Measurements from ENCODE around the gene NDUFC1.
"Not testable (repeated sequence)": the region's sequence is repeated elsewhere in the genome, so short reads cannot be mapped to it uniquely, and the experiment has no call there.

Gene NDUFC1

GRCh38 chr4:139275281-139275735 lies 27.0 kb downstream of the NDUFC1 start:
- Histone ChIP-seq H3K4me1 (ENCODE audit: control insufficient read depth, insufficient read depth, low read length, unreplicated experiment) (peaks cover 7% of the 10 kb centered on the region), H3K79me2 (ENCODE audit: control insufficient read depth, insufficient read depth, low read length, unreplicated experiment) (peaks cover 3% of the 10 kb centered on the region), H3K27me3 (ENCODE audit: insufficient read depth, low read length) (no peaks in the 10 kb centered on the region)

DNA sequence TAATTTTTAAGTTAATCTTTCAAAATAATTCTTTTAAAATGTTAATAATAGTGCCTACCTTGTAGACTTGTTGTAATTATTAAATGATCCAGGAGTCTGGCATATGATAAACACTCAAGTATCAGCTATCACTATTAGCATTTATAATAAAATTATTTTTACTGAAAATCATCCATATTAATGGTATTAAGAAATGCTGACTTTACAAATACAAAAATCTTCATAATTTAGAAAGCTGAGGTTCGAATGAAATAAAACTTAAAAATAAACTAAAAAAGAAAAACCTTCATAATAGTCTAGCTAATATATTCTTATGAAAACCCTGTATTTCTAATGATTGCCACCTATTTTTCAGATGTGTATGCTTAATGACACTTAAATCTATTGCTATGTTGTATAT lies 27.5 kb downstream of the NDUFC1 start:
- H3K4me3 ChIP-seq (ENCODE audit: low read depth, low read length) = no peak overlapping the region
- H3K4me1 ChIP-seq (ENCODE audit: control insufficient read depth, insufficient read depth, low read length, unreplicated experiment) = peaks cover 5% of the 10 kb centered on the region
- H2AFZ ChIP-seq (ENCODE audit: low read length, unreplicated experiment) = no peak overlapping the region
- no peaks in the 10 kb centered on the region for H3K27me3 ChIP-seq (ENCODE audit: insufficient read depth, low read length)
- H3K27ac ChIP-seq (ENCODE audit: low read depth, low read length) = no peak overlapping the region
- no peaks in the 10 kb centered on the region for H3K36me3 ChIP-seq (ENCODE audit: insufficient read depth, low read length)
- H3K79me2 ChIP-seq (ENCODE audit: control insufficient read depth, insufficient read depth, low read length, unreplicated experiment) = peaks cover 3% of the 10 kb centered on the region

More at GRCh38 chr4:139275281-139275735, 27.0 kb downstream of the NDUFC1 start:
- H3K4me3 ChIP-seq (ENCODE audit: low read depth, low read length) = no peak overlapping the region
- H3K27ac ChIP-seq (ENCODE audit: low read depth, low read length) = no peak overlapping the region
- no peak overlapping the region for H2AFZ ChIP-seq (ENCODE audit: low read length, unreplicated experiment)
- no peaks in the 10 kb centered on the region for H3K36me3 ChIP-seq (ENCODE audit: insufficient read depth, low read length)

GRCh38 chr4:139273835-139274234 lies 28.4 kb downstream of the NDUFC1 start:
- Histone ChIP-seq H3K4me1 (ENCODE audit: control insufficient read depth, insufficient read depth, low read length, unreplicated experiment) (peaks cover 5% of the 10 kb centered on the region), H2AFZ (ENCODE audit: low read length, unreplicated experiment) (no peak overlapping the region), H3K27me3 (ENCODE audit: insufficient read depth, low read length) (no peaks in the 10 kb centered on the region)

GRCh38 chr4:139267301-139267700 lies 35.0 kb downstream of the NDUFC1 start:
- Histone ChIP-seq H3K27ac (ENCODE audit: low read depth, low read length) (peak overlapping the region; percentile 47), H3K79me2 (ENCODE audit: control insufficient read depth, insufficient read depth, low read length, unreplicated experiment) (no peaks in the 10 kb centered on the region), H3K27me3 (ENCODE audit: insufficient read depth, low read length) (no peaks in the 10 kb centered on the region), H3K36me3 (ENCODE audit: insufficient read depth, low read length) (no peaks in the 10 kb centered on the region), H3K4me1 (ENCODE audit: control insufficient read depth, insufficient read depth, low read length, unreplicated experiment) (peaks cover 39% of the 10 kb centered on the region), H3K4me3 (ENCODE audit: low read depth, low read length) (peak overlapping the region; percentile 59), H2AFZ (ENCODE audit: low read length, unreplicated experiment) (peak overlapping the region; percentile 53)

More at GRCh38 chr4:139273835-139274234, 28.4 kb downstream of the NDUFC1 start:
- Histone ChIP-seq H3K27ac (ENCODE audit: low read depth, low read length) (no peak overlapping the region), H3K4me3 (ENCODE audit: low read depth, low read length) (no peak overlapping the region), H3K36me3 (ENCODE audit: insufficient read depth, low read length) (no peaks in the 10 kb centered on the region), H3K79me2 (ENCODE audit: control insufficient read depth, insufficient read depth, low read length, unreplicated experiment) (peaks cover 1% of the 10 kb centered on the region)

DNA sequence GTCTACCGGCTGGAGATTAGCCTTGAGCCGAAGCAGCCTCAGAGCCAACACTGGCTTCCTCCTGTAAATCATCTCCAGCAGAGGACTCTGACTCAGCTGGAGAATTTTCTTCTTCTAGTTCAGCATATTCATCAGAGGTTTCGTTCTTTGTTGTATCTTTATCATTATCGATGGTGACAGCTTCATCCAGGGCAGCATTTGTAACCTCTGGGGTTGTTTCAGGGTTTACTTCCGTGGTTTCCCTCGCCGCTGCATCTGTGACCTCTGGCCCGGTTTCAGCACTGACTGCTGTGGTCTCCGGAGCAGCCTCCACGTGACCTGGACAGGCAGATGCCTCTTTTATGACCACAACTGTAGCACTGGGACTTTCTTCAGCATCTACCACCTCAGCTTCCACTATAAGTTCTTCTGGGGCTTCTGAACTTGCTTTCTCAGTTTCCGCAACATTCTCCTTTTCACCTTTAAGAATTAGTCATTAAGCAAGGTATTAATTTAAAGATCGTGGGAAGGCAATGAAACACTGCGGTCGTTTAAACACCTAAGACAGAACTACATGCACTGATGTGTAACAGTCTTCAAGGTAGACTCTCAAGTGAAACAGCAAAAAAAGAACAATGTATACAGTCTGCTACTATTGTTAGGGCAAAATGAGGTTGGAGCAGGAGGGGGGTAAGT lies 35.6 kb downstream of the NDUFC1 start:
- Histone ChIP-seq H3K27me3 (ENCODE audit: insufficient read depth, low read length) (no peaks in the 10 kb centered on the region), H3K27ac (ENCODE audit: low read depth, low read length) (peak overlapping the region; percentile 47), H3K36me3 (ENCODE audit: insufficient read depth, low read length) (no peaks in the 10 kb centered on the region), H3K79me2 (ENCODE audit: control insufficient read depth, insufficient read depth, low read length, unreplicated experiment) (no peaks in the 10 kb centered on the region), H3K4me3 (ENCODE audit: low read depth, low read length) (peak overlapping the region; percentile 59), H2AFZ (ENCODE audit: low read length, unreplicated experiment) (peak overlapping the region; percentile 53), H3K4me1 (ENCODE audit: control insufficient read depth, insufficient read depth, low read length, unreplicated experiment) (peaks cover 36% of the 10 kb centered on the region)

- peak overlapping the region; percentile 59 for H3K4me3 ChIP-seq (ENCODE audit: low read depth, low read length)
These were observed 36.1 kb downstream of the NDUFC1 start for GRCh38 chr4:139266208-139266582.

GRCh38 chr4:139265654-139266053 lies 36.6 kb downstream of the NDUFC1 start:
- peak overlapping the region; percentile 47 for H3K27ac ChIP-seq (ENCODE audit: low read depth, low read length)
- H2AFZ ChIP-seq (ENCODE audit: low read length, unreplicated experiment) = no peak overlapping the region

More at GRCh38 chr4:139266208-139266582, 36.1 kb downstream of the NDUFC1 start:
- H3K27ac ChIP-seq (ENCODE audit: low read depth, low read length) = peak overlapping the region; percentile 47
- H3K79me2 ChIP-seq (ENCODE audit: control insufficient read depth, insufficient read depth, low read length, unreplicated experiment) = no peaks in the 10 kb centered on the region
- H3K27me3 ChIP-seq (ENCODE audit: insufficient read depth, low read length) = no peaks in the 10 kb centered on the region
- H3K36me3 ChIP-seq (ENCODE audit: insufficient read depth, low read length) = no peaks in the 10 kb centered on the region
- no peak overlapping the region for H2AFZ ChIP-seq (ENCODE audit: low read length, unreplicated experiment)
- H3K4me1 ChIP-seq (ENCODE audit: control insufficient read depth, insufficient read depth, low read length, unreplicated experiment) = peaks cover 33% of the 10 kb centered on the region

GRCh38 chr4:139256349-139256748 lies 45.9 kb downstream of the NDUFC1 start:
- H2AFZ ChIP-seq (ENCODE audit: low read length, unreplicated experiment) = no peak overlapping the region
- no peak overlapping the region for H3K27ac ChIP-seq (ENCODE audit: low read depth, low read length)
- H3K4me3 ChIP-seq (ENCODE audit: low read depth, low read length) = no peak overlapping the region
- no peaks in the 10 kb centered on the region for H3K79me2 ChIP-seq (ENCODE audit: control insufficient read depth, insufficient read depth, low read length, unreplicated experiment)
- no peaks in the 10 kb centered on the region for H3K4me1 ChIP-seq (ENCODE audit: control insufficient read depth, insufficient read depth, low read length, unreplicated experiment)
- H3K36me3 ChIP-seq (ENCODE audit: insufficient read depth, low read length) = no peaks in the 10 kb centered on the region
- H3K27me3 ChIP-seq (ENCODE audit: insufficient read depth, low read length) = no peaks in the 10 kb centered on the region

More at GRCh38 chr4:139265654-139266053, 36.6 kb downstream of the NDUFC1 start:
- H3K36me3 ChIP-seq (ENCODE audit: insufficient read depth, low read length) = no peaks in the 10 kb centered on the region
- H3K4me3 ChIP-seq (ENCODE audit: low read depth, low read length) = peak overlapping the region; percentile 59
- H3K27me3 ChIP-seq (ENCODE audit: insufficient read depth, low read length) = no peaks in the 10 kb centered on the region
- H3K79me2 ChIP-seq (ENCODE audit: control insufficient read depth, insufficient read depth, low read length, unreplicated experiment) = no peaks in the 10 kb centered on the region
- peaks cover 33% of the 10 kb centered on the region for H3K4me1 ChIP-seq (ENCODE audit: control insufficient read depth, insufficient read depth, low read length, unreplicated experiment)

GRCh38 chr4:139255581-139255980 lies 46.7 kb downstream of the NDUFC1 start:
- H2AFZ ChIP-seq (ENCODE audit: low read length, unreplicated experiment); H3K27me3 ChIP-seq (ENCODE audit: insufficient read depth, low read length); H3K79me2 ChIP-seq (ENCODE audit: control insufficient read depth, insufficient read depth, low read length, unreplicated experiment); H3K4me3 ChIP-seq (ENCODE audit: low read depth, low read length); H3K36me3 ChIP-seq (ENCODE audit: insufficient read depth, low read length); H3K27ac ChIP-seq (ENCODE audit: low read depth, low read length); H3K4me1 ChIP-seq (ENCODE audit: control insufficient read depth, insufficient read depth, low read length, unreplicated experiment): not testable (repeated sequence)

DNA sequence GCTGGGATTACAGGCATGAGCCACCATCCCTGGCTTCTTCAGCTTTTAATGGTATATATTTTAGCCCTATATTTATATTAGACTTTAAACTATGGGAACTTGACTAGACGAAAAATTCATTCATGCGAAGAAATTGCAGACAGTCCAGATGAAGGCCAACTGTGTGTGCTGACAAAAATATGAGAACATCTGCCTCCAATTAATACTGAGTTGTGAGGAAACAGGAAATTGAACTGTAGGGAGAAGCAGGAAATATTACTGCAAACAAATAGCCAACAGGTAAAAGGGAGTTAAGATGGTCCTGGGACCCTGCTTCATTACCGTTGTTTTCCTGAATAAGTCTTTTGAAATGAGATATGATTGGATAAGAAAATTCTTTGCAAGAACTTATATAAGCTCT lies 48.6 kb downstream of the NDUFC1 start:
- no peak overlapping the region for H2AFZ ChIP-seq (ENCODE audit: low read length, unreplicated experiment)
- no peak overlapping the region for H3K27ac ChIP-seq (ENCODE audit: low read depth, low read length)
- no peaks in the 10 kb centered on the region for H3K79me2 ChIP-seq (ENCODE audit: control insufficient read depth, insufficient read depth, low read length, unreplicated experiment)
- no peaks in the 10 kb centered on the region for H3K27me3 ChIP-seq (ENCODE audit: insufficient read depth, low read length)
- H3K36me3 ChIP-seq (ENCODE audit: insufficient read depth, low read length) = no peaks in the 10 kb centered on the region
- H3K4me1 ChIP-seq (ENCODE audit: control insufficient read depth, insufficient read depth, low read length, unreplicated experiment) = no peaks in the 10 kb centered on the region
- H3K4me3 ChIP-seq (ENCODE audit: low read depth, low read length) = no peak overlapping the region

DNA sequence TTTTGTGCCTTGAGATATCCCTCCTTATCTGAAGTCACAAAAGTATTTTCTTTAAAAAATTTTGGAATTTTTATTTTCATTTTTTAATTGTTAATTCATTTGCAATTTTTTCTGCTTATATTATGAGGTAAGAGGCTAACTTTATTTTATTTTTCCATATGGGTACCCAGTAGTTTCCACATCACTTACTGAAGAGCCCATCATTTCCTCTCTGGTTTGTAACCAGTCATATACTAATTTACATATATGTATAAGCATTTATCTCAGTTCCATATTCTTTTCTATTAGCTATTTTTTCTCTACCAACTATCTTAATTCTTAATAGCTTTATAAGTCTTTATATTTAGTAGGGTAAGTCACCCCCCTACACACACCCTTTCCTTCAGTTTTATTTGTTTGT lies 49.2 kb downstream of the NDUFC1 start:
- Histone ChIP-seq H2AFZ (ENCODE audit: low read length, unreplicated experiment) (no peak overlapping the region), H3K27me3 (ENCODE audit: insufficient read depth, low read length) (no peaks in the 10 kb centered on the region), H3K36me3 (ENCODE audit: insufficient read depth, low read length) (no peaks in the 10 kb centered on the region), H3K4me3 (ENCODE audit: low read depth, low read length) (no peak overlapping the region), H3K4me1 (ENCODE audit: control insufficient read depth, insufficient read depth, low read length, unreplicated experiment) (no peaks in the 10 kb centered on the region), H3K27ac (ENCODE audit: low read depth, low read length) (no peak overlapping the region), H3K79me2 (ENCODE audit: control insufficient read depth, insufficient read depth, low read length, unreplicated experiment) (no peaks in the 10 kb centered on the region)

All from ACC112 (cell line).